Measurements from ENCODE around the gene MYH11. TPM values are rescaled to one million over a fixed set of nuclear protein-coding genes. Genes with fewer than 3 reads are reported as not detected.

The MYH11 gene
- 1.0 and 5.9 TPM in 2 replicates for total RNA-seq (2014; rRNA removed; shearing (Covaris generic))
- polyA plus RNA-seq (2016; fragmentation: Nextera tagmentation; extraction: Ambion mirVana), result 0.71 and 1.6 TPM in 2 replicates
- long read RNA-seq, result 0 reads

- peak within 1 kb of the TSS; percentile 89 for H3K4me3 ChIP-seq
- peak within 1 kb of the TSS; percentile 98 for H2AFZ ChIP-seq
- H3K36me3 ChIP-seq (ENCODE audit: insufficient read depth), result no peaks in the 10 kb centered on the region
- H4K20me1 ChIP-seq (replicated peaks; ENCODE audit: insufficient read depth), result 0 out of 2 replicates have a peak, but pooled peaks cover 2% of the 10 kb centered on the region
- Mint-ChIP-seq H3K27me3 (ENCODE audit: insufficient read depth, low read depth, poor library complexity) (peaks cover 30% of the 10 kb centered on the region), H3K4me3 (peak within 1 kb of the TSS; percentile 86), H3K4me1 (peaks cover 11% of the 10 kb centered on the region), H3K27ac (no peak within 1 kb of the TSS), H3K36me3 (ENCODE audit: low read depth) (no peaks in the 10 kb centered on the region; the same call in 2 of the 3 replicates), H3K9me3 (no peaks in the 10 kb centered on the region)
- ATAC-seq, result peak; percentile 85
- TF ChIP-seq, protein P1, sequence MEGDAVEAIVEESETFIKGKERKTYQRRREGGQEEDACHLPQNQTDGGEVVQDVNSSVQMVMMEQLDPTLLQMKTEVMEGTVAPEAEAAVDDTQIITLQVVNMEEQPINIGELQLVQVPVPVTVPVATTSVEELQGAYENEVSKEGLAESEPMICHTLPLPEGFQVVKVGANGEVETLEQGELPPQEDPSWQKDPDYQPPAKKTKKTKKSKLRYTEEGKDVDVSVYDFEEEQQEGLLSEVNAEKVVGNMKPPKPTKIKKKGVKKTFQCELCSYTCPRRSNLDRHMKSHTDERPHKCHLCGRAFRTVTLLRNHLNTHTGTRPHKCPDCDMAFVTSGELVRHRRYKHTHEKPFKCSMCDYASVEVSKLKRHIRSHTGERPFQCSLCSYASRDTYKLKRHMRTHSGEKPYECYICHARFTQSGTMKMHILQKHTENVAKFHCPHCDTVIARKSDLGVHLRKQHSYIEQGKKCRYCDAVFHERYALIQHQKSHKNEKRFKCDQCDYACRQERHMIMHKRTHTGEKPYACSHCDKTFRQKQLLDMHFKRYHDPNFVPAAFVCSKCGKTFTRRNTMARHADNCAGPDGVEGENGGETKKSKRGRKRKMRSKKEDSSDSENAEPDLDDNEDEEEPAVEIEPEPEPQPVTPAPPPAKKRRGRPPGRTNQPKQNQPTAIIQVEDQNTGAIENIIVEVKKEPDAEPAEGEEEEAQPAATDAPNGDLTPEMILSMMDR (conservative IDR thresholded peaks at IDR 0.05; ENCODE audit: low read depth in 2 of 2), result peak in 1 of 2 experiments; percentile 22; a peak in 2 of 4 replicates
- TF ChIP-seq STAT1 (IDR thresholded peaks at IDR 0.05; ENCODE audit: unreplicated experiment) (no peak), CREB1 (CRISPR knock-in tag; IDR thresholded peaks at IDR 0.05; ENCODE audit: low read depth) (no peak)
- 0 out of 2 replicates have a peak, but pooled peaks cover 6% of the 10 kb centered on the region for H3K4me1 ChIP-seq (ENCODE audit: insufficient read depth)
- no peaks in the 10 kb centered on the region for H3K9me2 ChIP-seq (ENCODE audit: insufficient read depth)
- H3F3A ChIP-seq (replicated peaks; ENCODE audit: low read depth), result peaks cover 7% of the 10 kb centered on the region; the same call in 1 of the 2 replicates
- DNase-seq (ENCODE audit: low spot score), result peak; percentile 83
- peaks cover 45% of the 10 kb centered on the region for H3K27me3 ChIP-seq (ENCODE audit: insufficient read depth)
- no peak within 1 kb of the TSS for H3K27ac ChIP-seq (ENCODE audit: low read depth)
- H3K79me2 ChIP-seq (replicated peaks; ENCODE audit: insufficient read depth), result no peaks in the 10 kb centered on the region
- peak within 1 kb of the TSS; percentile 97 for H3K4me2 ChIP-seq
Measured at GRCh38 chr16:15856901-15857698, at the start of gene MYH11. Gene MYH11 (minus strand): TSS chr16:15857028. CDS start chr16:15838252, 18,776 bp downstream.

GRCh38 chr16:15906439-15906838 is 49.6 kb upstream of the MYH11 start:
- no peak overlapping the region for H3K4me2 ChIP-seq
- no peak overlapping the region for H3K27ac ChIP-seq (ENCODE audit: low read depth)
- H3K4me1 Mint-ChIP-seq, result no peaks in the 10 kb centered on the region
- DNase-seq (ENCODE audit: low spot score) (no peak), ATAC-seq (no peak)
- H2AFZ ChIP-seq, result no peak overlapping the region
- no peaks in the 10 kb centered on the region for H3K27me3 ChIP-seq (ENCODE audit: insufficient read depth)
- no peak overlapping the region for H3K4me3 ChIP-seq
- no peaks in the 10 kb centered on the region for H3K9me2 ChIP-seq (ENCODE audit: insufficient read depth)
- H3K27me3 Mint-ChIP-seq (ENCODE audit: insufficient read depth, low read depth, poor library complexity), result peaks cover 7% of the 10 kb centered on the region
- H3K27ac Mint-ChIP-seq, result no peak overlapping the region
- H3F3A ChIP-seq (replicated peaks; ENCODE audit: low read depth), result no peaks in the 10 kb centered on the region
- peaks cover 4% of the 10 kb centered on the region; the same call in 2 of the 3 replicates for H3K9me3 Mint-ChIP-seq
- no peaks in the 10 kb centered on the region for H3K36me3 ChIP-seq (ENCODE audit: insufficient read depth)
- H3K4me1 ChIP-seq (ENCODE audit: insufficient read depth), result no peaks in the 10 kb centered on the region
- H4K20me1 ChIP-seq (replicated peaks; ENCODE audit: insufficient read depth), result no peaks in the 10 kb centered on the region
- H3K4me3 Mint-ChIP-seq, result no peak overlapping the region
- no peaks in the 10 kb centered on the region for H3K79me2 ChIP-seq (replicated peaks; ENCODE audit: insufficient read depth)
- H3K36me3 Mint-ChIP-seq (ENCODE audit: low read depth), result 0 out of 3 replicates have a peak, but pooled peaks cover 3% of the 10 kb centered on the region
- TF ChIP-seq POLR2AphosphoS5 (IDR thresholded peaks at IDR 0.05; ENCODE audit: low read depth), result no peak
- TF ChIP-seq, protein P2, sequence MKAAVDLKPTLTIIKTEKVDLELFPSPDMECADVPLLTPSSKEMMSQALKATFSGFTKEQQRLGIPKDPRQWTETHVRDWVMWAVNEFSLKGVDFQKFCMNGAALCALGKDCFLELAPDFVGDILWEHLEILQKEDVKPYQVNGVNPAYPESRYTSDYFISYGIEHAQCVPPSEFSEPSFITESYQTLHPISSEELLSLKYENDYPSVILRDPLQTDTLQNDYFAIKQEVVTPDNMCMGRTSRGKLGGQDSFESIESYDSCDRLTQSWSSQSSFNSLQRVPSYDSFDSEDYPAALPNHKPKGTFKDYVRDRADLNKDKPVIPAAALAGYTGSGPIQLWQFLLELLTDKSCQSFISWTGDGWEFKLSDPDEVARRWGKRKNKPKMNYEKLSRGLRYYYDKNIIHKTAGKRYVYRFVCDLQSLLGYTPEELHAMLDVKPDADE (IDR thresholded peaks at IDR 0.05), result no peak
- TF ChIP-seq EZH2phosphoT487 (IDR thresholded peaks at IDR 0.05; ENCODE audit: unreplicated experiment), result no peak
- no peak for TF ChIP-seq REST (IDR thresholded peaks at IDR 0.05; ENCODE audit: unreplicated experiment)
- no peak for TF ChIP-seq EZH2 (IDR thresholded peaks at IDR 0.05; ENCODE audit: low read depth, unreplicated experiment)
- no peak for TF ChIP-seq ZNF114 (CRISPR knock-in tag; IDR thresholded peaks at IDR 0.05)
